Parathyroid adenoma (tissue), 2 donors: ENCODE results near the gene COL6A6.
"Not testable (repeated sequence)": the region's sequence is repeated elsewhere in the genome, so short reads cannot be mapped to it uniquely, and the experiment has no call there.

Source experiments
- H2AFZ ChIP-seq: fragments of 300-600 bp; sonication (generic); one replicate; pipeline ENCODE4 v1.7.0; 2017; ENCODE audit warnings: antibody characterized with exemption, mild to moderate bottlenecking
- H3K27ac ChIP-seq: fragments of 300-600 bp; sonication (generic); one replicate; pipeline ENCODE4 v1.7.0; 2017
- H3K27me3 ChIP-seq: fragments of 300-600 bp; sonication (generic); one replicate; pipeline ENCODE4 v1.7.0; 2017; ENCODE audit warnings: low read length; ENCODE audit not compliant: control insufficient read depth, insufficient read depth
- H3K36me3 ChIP-seq: fragments of 300-600 bp; sonication (generic); one replicate; pipeline ENCODE4 v1.7.0; 2017; ENCODE audit warnings: low read length; ENCODE audit not compliant: control insufficient read depth, insufficient read depth
- H3K4me1 ChIP-seq: fragments of 300-600 bp; sonication (generic); one replicate; pipeline ENCODE4 v1.7.0; 2017; ENCODE audit warnings: control low read depth
- H3K4me2 ChIP-seq: fragments of 300-600 bp; sonication (generic); one replicate; pipeline ENCODE4 v1.7.0; 2017; ENCODE audit warnings: low read length
- H3K4me3 ChIP-seq: fragments of 300-600 bp; sonication (generic); one replicate; pipeline ENCODE4 v1.7.0; 2017; ENCODE audit warnings: low read depth, low read length
- H3K79me2 ChIP-seq: fragments of 300-600 bp; sonication (generic); one replicate; pipeline ENCODE4 v1.7.0; 2017; ENCODE audit warnings: control low read depth
- H3K9ac ChIP-seq: fragments of 300-600 bp; sonication (generic); one replicate; pipeline ENCODE4 v1.7.0; 2017; ENCODE audit warnings: mild to moderate bottlenecking
- H3K9me3 ChIP-seq: fragments of 300-600 bp; sonication (generic); one replicate; pipeline ENCODE4 v1.7.0; 2017; ENCODE audit warnings: low read length; ENCODE audit not compliant: control insufficient read depth
- TF ChIP-seq, protein P1 (sequence below): fragments of 300-600 bp; sonication (generic); IDR thresholded peaks from one replicate; pipeline ENCODE4 v1.7.0; 2017; ENCODE audit warnings: antibody characterized with exemption, mild to moderate bottlenecking
- donor health status: primary hyperparathyroidism.

COL6A6 gene

DNA sequence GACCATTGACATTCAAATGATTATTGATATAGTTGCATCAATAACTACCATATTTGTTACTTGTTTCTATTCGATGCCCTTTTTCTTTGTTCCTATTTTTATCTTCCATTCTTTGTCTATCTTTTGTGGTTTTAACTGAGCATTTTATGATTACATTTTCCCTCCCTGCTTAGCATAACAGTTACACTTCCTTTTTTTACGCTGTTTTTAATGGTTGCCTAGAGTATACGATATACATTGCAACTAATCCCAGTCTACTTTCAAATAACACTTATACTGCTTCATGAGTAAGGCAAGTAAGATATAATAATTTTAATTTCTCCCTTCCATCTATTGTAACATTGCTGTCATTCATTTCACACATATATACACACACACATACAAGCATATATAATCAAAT lies 26.3 kb downstream of the COL6A6 start:
- no peaks in the 10 kb centered on the region for H3K9me3 ChIP-seq
- TF ChIP-seq, protein P1, sequence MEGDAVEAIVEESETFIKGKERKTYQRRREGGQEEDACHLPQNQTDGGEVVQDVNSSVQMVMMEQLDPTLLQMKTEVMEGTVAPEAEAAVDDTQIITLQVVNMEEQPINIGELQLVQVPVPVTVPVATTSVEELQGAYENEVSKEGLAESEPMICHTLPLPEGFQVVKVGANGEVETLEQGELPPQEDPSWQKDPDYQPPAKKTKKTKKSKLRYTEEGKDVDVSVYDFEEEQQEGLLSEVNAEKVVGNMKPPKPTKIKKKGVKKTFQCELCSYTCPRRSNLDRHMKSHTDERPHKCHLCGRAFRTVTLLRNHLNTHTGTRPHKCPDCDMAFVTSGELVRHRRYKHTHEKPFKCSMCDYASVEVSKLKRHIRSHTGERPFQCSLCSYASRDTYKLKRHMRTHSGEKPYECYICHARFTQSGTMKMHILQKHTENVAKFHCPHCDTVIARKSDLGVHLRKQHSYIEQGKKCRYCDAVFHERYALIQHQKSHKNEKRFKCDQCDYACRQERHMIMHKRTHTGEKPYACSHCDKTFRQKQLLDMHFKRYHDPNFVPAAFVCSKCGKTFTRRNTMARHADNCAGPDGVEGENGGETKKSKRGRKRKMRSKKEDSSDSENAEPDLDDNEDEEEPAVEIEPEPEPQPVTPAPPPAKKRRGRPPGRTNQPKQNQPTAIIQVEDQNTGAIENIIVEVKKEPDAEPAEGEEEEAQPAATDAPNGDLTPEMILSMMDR: no peak
- H3K27ac ChIP-seq: no peak overlapping the region
- no peaks in the 10 kb centered on the region for H3K27me3 ChIP-seq
- no peak overlapping the region for H3K9ac ChIP-seq
- no peaks in the 10 kb centered on the region for H3K36me3 ChIP-seq
- H3K4me3 ChIP-seq: no peak overlapping the region
- no peak overlapping the region for H3K4me2 ChIP-seq
- peaks cover 6% of the 10 kb centered on the region for H3K4me1 ChIP-seq
- H3K79me2 ChIP-seq: peaks cover 54% of the 10 kb centered on the region
- no peak overlapping the region for H2AFZ ChIP-seq

DNA sequence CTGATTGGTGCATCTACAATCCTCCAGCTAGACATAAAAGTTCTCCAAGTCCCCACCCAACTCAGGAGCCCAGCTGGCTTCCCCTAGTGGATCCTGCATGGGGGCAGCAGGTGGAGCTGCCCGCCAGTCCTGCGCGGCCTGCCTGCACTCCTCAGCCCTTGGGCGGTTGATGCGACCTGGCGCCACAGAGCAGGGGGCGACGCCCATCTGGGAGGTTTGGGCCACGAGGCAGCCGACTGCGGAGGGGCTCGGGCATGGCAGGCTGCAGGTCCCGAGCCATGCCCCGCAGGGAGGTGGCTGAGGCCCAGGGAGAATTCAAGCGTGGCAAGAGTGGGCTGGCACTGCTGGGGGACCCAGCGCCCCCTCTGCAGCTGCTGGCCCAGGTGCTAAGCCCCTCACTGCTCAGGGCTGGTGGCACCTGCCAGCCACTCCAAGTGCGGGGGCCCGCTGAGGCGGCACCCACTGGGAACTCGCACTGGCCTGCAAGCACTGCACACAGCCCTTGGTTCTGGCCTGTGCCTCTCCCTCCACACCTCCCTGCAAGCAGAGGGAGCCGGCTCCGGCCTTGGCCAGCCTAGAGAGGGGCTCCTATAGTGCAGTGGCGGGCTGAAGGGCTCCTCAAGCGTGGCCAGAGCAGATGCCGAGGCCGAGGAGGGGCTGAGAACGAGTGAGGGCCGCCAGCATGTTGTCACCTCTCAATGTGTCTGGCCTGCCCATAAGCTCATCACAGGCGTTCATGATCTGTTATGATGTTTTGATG lies 30.1 kb downstream of the COL6A6 start:
- no peaks in the 10 kb centered on the region for H3K27me3 ChIP-seq
- no peaks in the 10 kb centered on the region for H3K9me3 ChIP-seq
- H3K27ac ChIP-seq: no peak overlapping the region
- peaks cover 2% of the 10 kb centered on the region for H3K36me3 ChIP-seq
- no peaks in the 10 kb centered on the region for H3K4me1 ChIP-seq
- H3K4me3 ChIP-seq: no peak overlapping the region
- TF ChIP-seq, protein P1: no peak
- no peak overlapping the region for H3K9ac ChIP-seq
- peaks cover 62% of the 10 kb centered on the region for H3K79me2 ChIP-seq
- H2AFZ ChIP-seq: no peak overlapping the region
- H3K4me2 ChIP-seq: no peak overlapping the region

DNA sequence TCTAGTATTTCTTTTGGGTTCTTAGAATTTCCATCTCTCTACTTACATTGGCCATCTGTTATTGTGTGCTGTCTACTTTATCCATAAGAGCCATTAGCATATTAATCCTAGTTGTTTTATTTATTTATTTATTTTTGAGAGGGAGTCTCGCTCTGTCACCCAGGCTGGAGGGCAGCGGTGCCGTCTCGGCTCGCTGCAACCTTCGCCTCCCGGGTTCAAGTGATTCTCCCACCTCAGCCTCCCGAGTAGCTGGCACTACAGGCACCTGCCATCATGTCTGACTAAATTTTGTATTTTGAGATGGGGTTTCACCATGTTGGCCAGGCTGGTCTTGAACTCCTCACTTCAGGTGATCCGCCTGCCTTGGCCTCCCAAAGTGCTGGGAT lies 30.7 kb downstream of the COL6A6 start:
- peaks cover 63% of the 10 kb centered on the region for H3K79me2 ChIP-seq
- H3K4me3 ChIP-seq, H3K4me2 ChIP-seq, H3K9me3 ChIP-seq, H3K27me3 ChIP-seq, H3K36me3 ChIP-seq, H3K27ac ChIP-seq, H3K9ac ChIP-seq, H3K4me1 ChIP-seq, H2AFZ ChIP-seq: not testable (repeated sequence)

DNA sequence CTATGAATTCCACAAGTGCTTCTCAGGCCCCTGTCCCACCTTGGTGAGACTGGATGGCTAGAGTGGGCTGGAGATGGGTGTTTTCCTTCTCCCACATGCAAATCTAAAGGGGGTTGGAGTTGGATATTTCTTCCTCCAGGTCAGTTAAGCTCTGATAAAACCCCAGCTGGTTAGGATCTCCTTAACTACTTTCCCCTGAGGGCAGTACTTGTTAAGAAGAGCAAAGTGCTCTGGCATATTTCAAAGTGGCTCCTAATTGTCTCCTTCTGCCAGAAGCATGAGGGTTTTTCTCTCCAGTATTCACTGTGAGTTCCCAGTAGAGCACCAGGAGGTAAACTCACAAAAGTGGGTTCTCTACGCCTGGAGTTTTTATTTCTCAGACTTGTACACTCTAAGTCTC lies 31.4 kb downstream of the COL6A6 start:
- H2AFZ ChIP-seq: no peak overlapping the region
- TF ChIP-seq, protein P1: no peak
- H3K27me3 ChIP-seq: no peaks in the 10 kb centered on the region
- no peak overlapping the region for H3K27ac ChIP-seq
- H3K79me2 ChIP-seq: peaks cover 66% of the 10 kb centered on the region
- no peak overlapping the region for H3K4me3 ChIP-seq
- no peak overlapping the region for H3K4me2 ChIP-seq
- no peaks in the 10 kb centered on the region for H3K9me3 ChIP-seq
- H3K36me3 ChIP-seq: peaks cover 2% of the 10 kb centered on the region
- no peak overlapping the region for H3K9ac ChIP-seq
- H3K4me1 ChIP-seq: no peaks in the 10 kb centered on the region

DNA sequence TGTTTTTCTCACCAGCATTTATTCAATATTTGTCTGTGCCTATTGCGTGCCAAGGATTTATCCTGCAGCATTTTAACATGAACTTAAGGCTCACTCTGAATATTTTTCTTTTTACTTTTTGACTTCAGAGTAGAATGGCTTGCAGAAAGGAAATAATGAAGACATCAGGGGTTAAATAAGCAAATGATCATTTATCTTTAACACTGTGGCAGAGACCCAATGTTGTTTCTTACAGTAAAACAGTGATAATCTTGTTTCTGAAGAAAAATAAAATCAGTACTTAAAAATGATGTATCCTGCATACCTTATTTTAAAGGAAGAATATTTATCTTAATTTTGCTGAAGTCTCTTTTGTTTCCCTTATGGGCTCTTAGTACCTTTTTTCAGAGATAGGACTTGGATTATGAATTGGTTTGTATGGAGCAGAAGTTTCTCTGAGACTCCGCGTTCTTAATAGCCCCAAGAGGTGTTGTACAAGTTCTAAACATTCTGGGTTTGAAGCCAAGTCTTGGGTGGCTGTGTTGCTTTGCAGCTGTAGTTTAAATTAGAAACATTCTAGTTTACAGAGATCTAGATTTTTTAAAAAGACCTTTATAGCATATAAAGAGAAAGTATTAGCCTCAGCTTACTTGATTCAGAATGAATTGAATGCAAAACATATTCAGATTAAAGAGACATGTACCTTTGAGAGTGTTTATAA lies 40.5 kb downstream of the COL6A6 start:
- H2AFZ ChIP-seq: no peak overlapping the region
- H3K9me3 ChIP-seq: no peaks in the 10 kb centered on the region
- no peaks in the 10 kb centered on the region for H3K36me3 ChIP-seq
- no peak overlapping the region for H3K4me2 ChIP-seq
- H3K4me1 ChIP-seq: peaks cover 23% of the 10 kb centered on the region
- H3K79me2 ChIP-seq: peaks cover 34% of the 10 kb centered on the region
- TF ChIP-seq, protein P1: no peak
- no peak overlapping the region for H3K4me3 ChIP-seq
- no peaks in the 10 kb centered on the region for H3K27me3 ChIP-seq
- H3K9ac ChIP-seq: no peak overlapping the region
- no peak overlapping the region for H3K27ac ChIP-seq
